ENCODE measurements around the gene KLHL17. TPM values are rescaled to one million over a fixed set of nuclear protein-coding genes. Genes with fewer than 3 reads are reported as not detected.

Gene KLHL17
- total and polyA plus RNA-seq, 9 of the 15 experiments (the other 6 are each of a cell fraction or from before 2014, with no cell fraction given) = 0.14 to 84.8 (median 13.0) TPM

DNA sequence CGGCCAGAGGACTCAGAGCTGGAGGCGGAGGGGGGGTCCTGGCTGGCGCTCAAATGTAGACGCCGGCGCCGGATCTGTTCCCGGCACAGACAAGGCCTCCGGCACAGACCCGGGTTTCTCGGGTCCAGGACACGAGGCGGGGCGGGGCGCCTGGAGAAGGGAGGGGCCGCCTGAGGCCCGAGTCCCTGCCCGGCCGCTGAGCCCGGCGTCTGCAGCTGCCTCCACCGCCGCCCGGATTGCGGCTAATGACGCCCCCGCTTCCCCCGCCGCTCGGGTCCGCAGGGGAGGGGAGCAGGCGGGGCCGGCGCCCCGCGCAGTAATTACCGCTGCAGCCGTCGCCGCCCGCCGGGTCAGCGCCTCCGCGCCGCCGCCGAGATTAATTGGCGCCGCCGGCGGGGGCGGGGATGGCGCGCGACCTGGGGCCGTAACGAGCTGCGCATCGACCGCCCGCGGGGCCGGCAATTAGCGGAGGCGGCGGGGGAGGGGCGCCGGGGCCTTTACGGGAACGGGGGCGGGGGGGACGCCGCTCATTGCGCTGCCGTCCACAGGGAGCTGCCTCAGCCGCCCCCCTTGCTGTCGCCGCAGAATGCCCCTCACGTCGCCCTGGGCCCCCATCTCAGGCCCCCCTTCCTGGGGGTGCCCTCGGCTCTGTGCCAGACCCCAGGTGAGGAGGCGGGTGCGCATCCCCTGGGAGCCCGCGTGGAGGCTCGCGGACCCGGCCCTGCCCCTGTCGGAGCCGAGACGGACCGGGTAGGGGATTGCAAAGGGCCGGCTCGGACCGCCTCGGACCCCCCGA, 18.6 kb upstream of the KLHL17 start (continued):
- TF ChIP-seq TCF7 (IDR thresholded peaks at IDR 0.05; ENCODE audit: borderline replicate concordance) (no peak), FOXM1 (IDR thresholded peaks at IDR 0.05; ENCODE audit: low read depth) (no peak), FOXM1 (CRISPR knock-in tag; IDR thresholded peaks at IDR 0.05; ENCODE audit: low read depth) (0 out of 2 replicates have a peak, but pooled peaks have one; percentile 48), PRPF4 (IDR thresholded peaks at IDR 0.05; ENCODE audit: insufficient read depth, low read depth, low read length, poor library complexity, severe bottlenecking) (no peak), TAF7 (tag; IDR thresholded peaks at IDR 0.05) (no peak), ZNF644 (tag; IDR thresholded peaks at IDR 0.05; ENCODE audit: low read depth) (no peak), TFAM (CRISPR knock-in tag; conservative IDR thresholded peaks at IDR 0.05) (no peak), KLF1 (tag; IDR thresholded peaks at IDR 0.05) (no peak), CXXC5 (CRISPR knock-in tag; IDR thresholded peaks at IDR 0.05) (peak; percentile 95), MEIS2 (IDR thresholded peaks at IDR 0.05; ENCODE audit: partially characterized antibody) (peak; percentile 52), NFIC (IDR thresholded peaks at IDR 0.05) (peak; percentile 71)
- TF ChIP-seq, protein P1, sequence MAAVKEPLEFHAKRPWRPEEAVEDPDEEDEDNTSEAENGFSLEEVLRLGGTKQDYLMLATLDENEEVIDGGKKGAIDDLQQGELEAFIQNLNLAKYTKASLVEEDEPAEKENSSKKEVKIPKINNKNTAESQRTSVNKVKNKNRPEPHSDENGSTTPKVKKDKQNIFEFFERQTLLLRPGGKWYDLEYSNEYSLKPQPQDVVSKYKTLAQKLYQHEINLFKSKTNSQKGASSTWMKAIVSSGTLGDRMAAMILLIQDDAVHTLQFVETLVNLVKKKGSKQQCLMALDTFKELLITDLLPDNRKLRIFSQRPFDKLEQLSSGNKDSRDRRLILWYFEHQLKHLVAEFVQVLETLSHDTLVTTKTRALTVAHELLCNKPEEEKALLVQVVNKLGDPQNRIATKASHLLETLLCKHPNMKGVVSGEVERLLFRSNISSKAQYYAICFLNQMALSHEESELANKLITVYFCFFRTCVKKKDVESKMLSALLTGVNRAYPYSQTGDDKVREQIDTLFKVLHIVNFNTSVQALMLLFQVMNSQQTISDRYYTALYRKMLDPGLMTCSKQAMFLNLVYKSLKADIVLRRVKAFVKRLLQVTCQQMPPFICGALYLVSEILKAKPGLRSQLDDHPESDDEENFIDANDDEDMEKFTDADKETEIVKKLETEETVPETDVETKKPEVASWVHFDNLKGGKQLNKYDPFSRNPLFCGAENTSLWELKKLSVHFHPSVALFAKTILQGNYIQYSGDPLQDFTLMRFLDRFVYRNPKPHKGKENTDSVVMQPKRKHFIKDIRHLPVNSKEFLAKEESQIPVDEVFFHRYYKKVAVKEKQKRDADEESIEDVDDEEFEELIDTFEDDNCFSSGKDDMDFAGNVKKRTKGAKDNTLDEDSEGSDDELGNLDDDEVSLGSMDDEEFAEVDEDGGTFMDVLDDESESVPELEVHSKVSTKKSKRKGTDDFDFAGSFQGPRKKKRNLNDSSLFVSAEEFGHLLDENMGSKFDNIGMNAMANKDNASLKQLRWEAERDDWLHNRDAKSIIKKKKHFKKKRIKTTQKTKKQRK (IDR thresholded peaks at IDR 0.05; ENCODE audit: borderline replicate concordance, low read depth, low read length) = no peak
- TF ChIP-seq, protein P2, sequence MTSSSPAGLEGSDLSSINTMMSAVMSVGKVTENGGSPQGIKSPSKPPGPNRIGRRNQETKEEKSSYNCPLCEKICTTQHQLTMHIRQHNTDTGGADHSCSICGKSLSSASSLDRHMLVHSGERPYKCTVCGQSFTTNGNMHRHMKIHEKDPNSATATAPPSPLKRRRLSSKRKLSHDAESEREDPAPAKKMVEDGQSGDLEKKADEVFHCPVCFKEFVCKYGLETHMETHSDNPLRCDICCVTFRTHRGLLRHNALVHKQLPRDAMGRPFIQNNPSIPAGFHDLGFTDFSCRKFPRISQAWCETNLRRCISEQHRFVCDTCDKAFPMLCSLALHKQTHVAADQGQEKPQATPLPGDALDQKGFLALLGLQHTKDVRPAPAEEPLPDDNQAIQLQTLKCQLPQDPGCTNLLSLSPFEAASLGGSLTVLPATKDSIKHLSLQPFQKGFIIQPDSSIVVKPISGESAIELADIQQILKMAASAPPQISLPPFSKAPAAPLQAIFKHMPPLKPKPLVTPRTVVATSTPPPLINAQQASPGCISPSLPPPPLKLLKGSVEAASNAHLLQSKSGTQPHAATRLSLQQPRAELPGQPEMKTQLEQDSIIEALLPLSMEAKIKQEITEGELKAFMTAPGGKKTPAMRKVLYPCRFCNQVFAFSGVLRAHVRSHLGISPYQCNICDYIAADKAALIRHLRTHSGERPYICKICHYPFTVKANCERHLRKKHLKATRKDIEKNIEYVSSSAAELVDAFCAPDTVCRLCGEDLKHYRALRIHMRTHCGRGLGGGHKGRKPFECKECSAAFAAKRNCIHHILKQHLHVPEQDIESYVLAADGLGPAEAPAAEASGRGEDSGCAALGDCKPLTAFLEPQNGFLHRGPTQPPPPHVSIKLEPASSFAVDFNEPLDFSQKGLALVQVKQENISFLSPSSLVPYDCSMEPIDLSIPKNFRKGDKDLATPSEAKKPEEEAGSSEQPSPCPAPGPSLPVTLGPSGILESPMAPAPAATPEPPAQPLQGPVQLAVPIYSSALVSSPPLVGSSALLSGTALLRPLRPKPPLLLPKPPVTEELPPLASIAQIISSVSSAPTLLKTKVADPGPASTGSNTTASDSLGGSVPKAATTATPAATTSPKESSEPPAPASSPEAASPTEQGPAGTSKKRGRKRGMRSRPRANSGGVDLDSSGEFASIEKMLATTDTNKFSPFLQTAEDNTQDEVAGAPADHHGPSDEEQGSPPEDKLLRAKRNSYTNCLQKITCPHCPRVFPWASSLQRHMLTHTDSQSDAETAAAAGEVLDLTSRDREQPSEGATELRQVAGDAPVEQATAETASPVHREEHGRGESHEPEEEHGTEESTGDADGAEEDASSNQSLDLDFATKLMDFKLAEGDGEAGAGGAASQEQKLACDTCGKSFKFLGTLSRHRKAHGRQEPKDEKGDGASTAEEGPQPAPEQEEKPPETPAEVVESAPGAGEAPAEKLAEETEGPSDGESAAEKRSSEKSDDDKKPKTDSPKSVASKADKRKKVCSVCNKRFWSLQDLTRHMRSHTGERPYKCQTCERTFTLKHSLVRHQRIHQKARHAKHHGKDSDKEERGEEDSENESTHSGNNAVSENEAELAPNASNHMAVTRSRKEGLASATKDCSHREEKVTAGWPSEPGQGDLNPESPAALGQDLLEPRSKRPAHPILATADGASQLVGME (CRISPR knock-in tag; IDR thresholded peaks at IDR 0.05) = no peak
- TF ChIP-seq, protein P3, sequence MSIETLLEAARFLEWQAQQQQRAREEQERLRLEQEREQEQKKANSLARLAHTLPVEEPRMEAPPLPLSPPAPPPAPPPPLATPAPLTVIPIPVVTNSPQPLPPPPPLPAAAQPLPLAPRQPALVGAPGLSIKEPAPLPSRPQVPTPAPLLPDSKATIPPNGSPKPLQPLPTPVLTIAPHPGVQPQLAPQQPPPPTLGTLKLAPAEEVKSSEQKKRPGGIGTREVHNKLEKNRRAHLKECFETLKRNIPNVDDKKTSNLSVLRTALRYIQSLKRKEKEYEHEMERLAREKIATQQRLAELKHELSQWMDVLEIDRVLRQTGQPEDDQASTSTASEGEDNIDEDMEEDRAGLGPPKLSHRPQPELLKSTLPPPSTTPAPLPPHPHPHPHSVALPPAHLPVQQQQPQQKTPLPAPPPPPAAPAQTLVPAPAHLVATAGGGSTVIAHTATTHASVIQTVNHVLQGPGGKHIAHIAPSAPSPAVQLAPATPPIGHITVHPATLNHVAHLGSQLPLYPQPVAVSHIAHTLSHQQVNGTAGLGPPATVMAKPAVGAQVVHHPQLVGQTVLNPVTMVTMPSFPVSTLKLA (conservative IDR thresholded peaks at IDR 0.05) = peak in 1 of 2 experiments; percentile 61; a peak in 2 of 4 replicates
